GM12874 (cell line): ENCODE results near the gene MTURN.

Experiments
- TF ChIP-seq, protein P1 (sequence below): IDR thresholded peaks from 2 replicates; pipeline ENCODE4 v1.5.1; 2011; ENCODE audit warnings: low read depth, mild to moderate bottlenecking, control low read depth, low read length, moderate library complexity; ENCODE audit not compliant: insufficient read depth

The MTURN gene

DNA sequence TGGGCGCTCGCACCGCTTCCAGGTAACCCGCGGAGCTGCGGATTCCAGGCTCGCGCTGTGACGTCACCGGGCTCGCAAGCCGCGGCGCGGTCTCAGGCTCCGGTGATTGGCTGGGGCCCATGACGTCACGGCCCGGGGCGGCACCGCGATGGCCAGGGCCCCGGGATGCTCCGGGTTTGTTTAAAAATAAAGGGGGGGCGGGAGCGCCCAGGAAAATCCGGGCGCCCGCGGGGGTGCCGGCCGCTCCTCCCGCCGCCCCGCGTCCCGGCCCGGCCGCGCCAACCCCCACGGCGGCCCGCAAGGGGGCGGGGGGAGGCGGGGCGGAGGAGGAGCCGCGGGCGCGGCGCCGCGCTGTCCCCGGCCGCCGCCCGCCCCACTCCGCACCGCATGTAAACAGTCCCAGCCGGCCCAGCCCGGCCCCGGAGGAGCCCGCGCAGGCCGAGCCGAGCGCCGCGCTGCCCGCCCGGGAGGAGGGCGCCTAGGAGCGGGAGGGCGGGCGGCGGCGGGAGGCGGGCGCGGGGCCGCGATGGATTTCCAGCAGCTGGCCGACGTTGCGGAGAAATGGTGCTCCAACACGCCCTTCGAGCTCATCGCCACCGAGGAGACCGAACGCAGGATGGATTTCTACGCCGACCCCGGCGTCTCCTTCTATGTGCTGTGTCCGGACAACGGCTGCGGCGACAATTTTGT, at the start of gene MTURN:
Gene MTURN (plus strand): TSS at position 376 of the 690 bp plus-strand sequence. CDS start 151 bp downstream, at position 527.
- TF ChIP-seq, protein P1, sequence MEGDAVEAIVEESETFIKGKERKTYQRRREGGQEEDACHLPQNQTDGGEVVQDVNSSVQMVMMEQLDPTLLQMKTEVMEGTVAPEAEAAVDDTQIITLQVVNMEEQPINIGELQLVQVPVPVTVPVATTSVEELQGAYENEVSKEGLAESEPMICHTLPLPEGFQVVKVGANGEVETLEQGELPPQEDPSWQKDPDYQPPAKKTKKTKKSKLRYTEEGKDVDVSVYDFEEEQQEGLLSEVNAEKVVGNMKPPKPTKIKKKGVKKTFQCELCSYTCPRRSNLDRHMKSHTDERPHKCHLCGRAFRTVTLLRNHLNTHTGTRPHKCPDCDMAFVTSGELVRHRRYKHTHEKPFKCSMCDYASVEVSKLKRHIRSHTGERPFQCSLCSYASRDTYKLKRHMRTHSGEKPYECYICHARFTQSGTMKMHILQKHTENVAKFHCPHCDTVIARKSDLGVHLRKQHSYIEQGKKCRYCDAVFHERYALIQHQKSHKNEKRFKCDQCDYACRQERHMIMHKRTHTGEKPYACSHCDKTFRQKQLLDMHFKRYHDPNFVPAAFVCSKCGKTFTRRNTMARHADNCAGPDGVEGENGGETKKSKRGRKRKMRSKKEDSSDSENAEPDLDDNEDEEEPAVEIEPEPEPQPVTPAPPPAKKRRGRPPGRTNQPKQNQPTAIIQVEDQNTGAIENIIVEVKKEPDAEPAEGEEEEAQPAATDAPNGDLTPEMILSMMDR: no peak

DNA sequence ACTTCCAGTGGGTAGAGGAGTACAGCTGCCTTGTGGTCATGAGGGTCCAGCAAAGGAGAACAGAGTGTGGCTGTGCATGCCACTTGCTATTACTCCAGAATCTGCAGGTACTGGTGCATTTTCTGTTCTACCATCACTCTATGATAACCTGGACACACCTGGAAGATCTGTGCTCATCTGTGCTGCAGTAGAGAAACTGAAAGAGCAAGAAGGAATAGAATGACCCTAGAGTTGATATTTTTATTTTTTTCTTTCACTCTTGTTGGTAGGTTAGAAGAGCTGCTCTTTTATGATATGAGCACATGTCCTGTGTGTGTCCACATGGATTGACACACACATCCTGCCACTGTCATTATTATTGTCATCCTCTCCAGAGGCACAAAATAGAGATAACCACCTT, 48.3 kb upstream of the MTURN start:
- TF ChIP-seq, protein P1: no peak

DNA sequence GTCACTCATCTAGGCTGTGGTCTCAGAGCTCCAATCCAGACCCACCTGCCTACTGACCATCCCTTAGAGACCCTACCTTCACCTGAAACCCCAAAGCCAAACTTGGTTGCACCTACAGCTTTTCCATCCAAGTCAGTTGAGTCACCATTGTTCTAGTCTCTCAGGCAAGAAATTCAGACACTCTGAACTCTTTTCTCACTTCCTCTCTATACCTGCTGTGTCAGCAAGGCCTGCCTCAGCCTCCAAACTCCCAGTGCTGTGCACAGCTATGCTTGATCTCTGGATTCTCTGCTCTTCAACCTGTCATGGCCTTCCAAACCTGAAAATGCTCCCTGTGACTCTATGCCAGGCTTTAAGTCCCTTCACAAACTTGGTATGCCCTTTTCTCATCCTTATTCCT, 47.4 kb upstream of the MTURN start:
- TF ChIP-seq, protein P1: no peak

DNA sequence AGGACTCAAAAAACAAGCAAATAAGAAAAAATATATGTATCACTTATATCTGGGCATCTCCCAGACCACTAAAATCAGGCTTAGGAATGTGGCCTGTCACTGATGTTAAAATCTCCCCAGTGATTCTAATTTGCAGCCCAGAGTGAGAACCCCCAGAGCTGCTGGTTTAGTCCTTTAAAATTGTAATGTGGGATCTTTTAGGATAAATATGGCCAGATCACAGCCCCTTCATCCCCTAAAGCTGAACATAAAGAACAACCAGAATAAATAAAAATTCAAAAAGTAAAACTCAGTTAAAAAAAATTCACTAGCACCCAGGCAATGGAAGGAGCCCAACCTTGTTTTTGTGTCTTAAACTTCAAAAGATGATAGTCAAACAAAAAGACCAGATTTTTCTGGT, 46.4 kb upstream of the MTURN start:
- TF ChIP-seq, protein P1: no peak

GRCh38 chr7:30090111-30090510, 44.7 kb upstream of the MTURN start:
- TF ChIP-seq, protein P1: no peak

GRCh38 chr7:30091491-30091912, 43.3 kb upstream of the MTURN start:
- TF ChIP-seq, protein P1: no peak

DNA sequence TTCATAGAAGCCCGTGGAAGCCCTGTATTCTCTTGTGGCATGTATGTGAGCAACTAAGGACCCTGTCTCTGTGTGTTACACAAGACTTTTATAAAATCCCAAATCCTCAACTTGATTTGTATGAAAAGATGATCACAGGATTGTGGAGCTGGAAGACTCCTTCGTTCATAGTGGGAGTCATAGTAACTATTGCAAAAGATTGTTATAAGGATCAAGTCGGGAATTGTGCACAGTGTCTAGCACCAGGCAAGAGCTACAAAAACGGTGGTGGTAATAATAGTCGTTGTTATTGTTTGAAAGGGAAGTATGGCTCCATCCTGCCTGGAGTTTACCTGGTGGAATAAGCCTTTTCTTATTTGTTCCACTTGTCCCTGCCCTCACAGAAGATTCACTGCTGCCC, 42.8 kb upstream of the MTURN start:
- TF ChIP-seq, protein P1: no peak
